DOHH2 (cell line): Measurements from ENCODE around the gene MYO18A.

Experiments
- EZH2phosphoT487 ChIP-seq: fragments of 200-600 bp; sonication (generic); IDR thresholded peaks from 2 replicates; pipeline ENCODE4 v1.6.1; 2017; ENCODE audit warnings: borderline replicate concordance, mild to moderate bottlenecking, antibody characterized with exemption, low read length, moderate library complexity, mixed read lengths
- TF ChIP-seq, protein P1 (sequence below): fragments of 200-600 bp; sonication (generic); IDR thresholded peaks from one replicate; pipeline ENCODE4 v1.5.1; 2014; ENCODE audit warnings: antibody characterized with exemption, mild to moderate bottlenecking, low read depth, low read length; ENCODE audit not compliant: poor library complexity, severe bottlenecking

GRCh38 chr17:29102046-29102445 is 78.2 kb downstream of the MYO18A start:
- TF ChIP-seq, protein P1, sequence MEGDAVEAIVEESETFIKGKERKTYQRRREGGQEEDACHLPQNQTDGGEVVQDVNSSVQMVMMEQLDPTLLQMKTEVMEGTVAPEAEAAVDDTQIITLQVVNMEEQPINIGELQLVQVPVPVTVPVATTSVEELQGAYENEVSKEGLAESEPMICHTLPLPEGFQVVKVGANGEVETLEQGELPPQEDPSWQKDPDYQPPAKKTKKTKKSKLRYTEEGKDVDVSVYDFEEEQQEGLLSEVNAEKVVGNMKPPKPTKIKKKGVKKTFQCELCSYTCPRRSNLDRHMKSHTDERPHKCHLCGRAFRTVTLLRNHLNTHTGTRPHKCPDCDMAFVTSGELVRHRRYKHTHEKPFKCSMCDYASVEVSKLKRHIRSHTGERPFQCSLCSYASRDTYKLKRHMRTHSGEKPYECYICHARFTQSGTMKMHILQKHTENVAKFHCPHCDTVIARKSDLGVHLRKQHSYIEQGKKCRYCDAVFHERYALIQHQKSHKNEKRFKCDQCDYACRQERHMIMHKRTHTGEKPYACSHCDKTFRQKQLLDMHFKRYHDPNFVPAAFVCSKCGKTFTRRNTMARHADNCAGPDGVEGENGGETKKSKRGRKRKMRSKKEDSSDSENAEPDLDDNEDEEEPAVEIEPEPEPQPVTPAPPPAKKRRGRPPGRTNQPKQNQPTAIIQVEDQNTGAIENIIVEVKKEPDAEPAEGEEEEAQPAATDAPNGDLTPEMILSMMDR = no peak
- no peak for TF ChIP-seq EZH2phosphoT487
